Transverse colon (tissue), 4 donors: ENCODE data around the gene ADGRL2. TPM values are rescaled to one million over a fixed set of nuclear protein-coding genes. Genes with fewer than 3 reads are reported as not detected.

Source experiments
- DNase-seq: peaks from one replicate; pipeline ENCODE4 v3.0.0-alpha.2; 2019
- H3K27ac ChIP-seq, 4 donors: fragments of 200-600 bp; sonication (generic); 2 replicates each; pipeline ENCODE4 v1.5.1; 2016 to 2018; ENCODE audit warnings: inconsistent platforms in 4 of 4
- H3K27me3 ChIP-seq: fragments of 200-600 bp; sonication (generic); 2 replicates; pipeline ENCODE4 v1.5.1; 2017; ENCODE audit warnings: inconsistent platforms
- H3K36me3 ChIP-seq, 4 donors: fragments of 200-600 bp; sonication (generic); 2 replicates each; pipeline ENCODE4 v1.5.1; 2017 to 2019; ENCODE audit warnings: inconsistent platforms in 4 of 4
- H3K4me1 ChIP-seq, 4 donors: fragments of 200-600 bp; sonication (generic); 2 replicates each; pipeline ENCODE4 v1.5.1; 2017 to 2020; ENCODE audit warnings: inconsistent platforms in 4 of 4
- H3K4me3 ChIP-seq, 4 donors: fragments of 200-600 bp; sonication (generic); 1 replicate in 1 of 4; 2 replicates in 3 of 4; pipeline versions ENCODE4 v1.5.1 to v1.6.1; 2017 to 2019; ENCODE audit warnings: inconsistent platforms in 4 of 4
- H3K9me3 ChIP-seq, 2 donors: fragments of 200-600 bp; sonication (generic); 2 replicates each; pipeline ENCODE4 v1.5.1; 2017 to 2019; ENCODE audit warnings: inconsistent platforms in 2 of 2
- EP300 ChIP-seq: sonication (generic); formaldehyde crosslinking; IDR thresholded peaks from one replicate; pipeline ENCODE4 v1.6.1; 2017; ENCODE audit warnings: antibody characterized with exemption, low read depth
- POLR2A ChIP-seq: fragments of 450-650 bp; IDR thresholded peaks from one replicate; pipeline ENCODE4 v1.6.1; 2016; ENCODE audit warnings: antibody characterized with exemption, mild to moderate bottlenecking, moderate library complexity
- POLR2AphosphoS5 ChIP-seq, 3 donors: sonication (generic); formaldehyde crosslinking; IDR thresholded peaks; one replicate each; pipeline ENCODE4 v1.6.1; 2016; ENCODE audit warnings: antibody characterized with exemption in 3 of 3
- WGBS, 2 donors: methylation state at CpG; one replicate each; pipeline ENCODE4 v1.1.5; 2018; ENCODE audit warnings: low coverage in 1 of 2; 5-methylcytosine and 5-hydroxymethylcytosine counted together
- in situ Hi-C, 4 donors: fragments of 200-750 bp; cut with MboI; loops; one replicate each; pipeline versions ENCODE4 v1.15.0 to v1.15.1; 2017; ENCODE audit warnings: low sequenced_read_pairs in 3 of 4, low pct_ligation_motif_present in 1 of 4, low pct_unique_long_range_greater_than_20kb in 1 of 4
- intact Hi-C: fragments of 100-400 bp; cut with DNase I; formaldehyde crosslinking; loops from one replicate; pipeline ENCODE4 v1.15.1; 2023; ENCODE audit warnings: low total_unique reads
- total RNA-seq, 4 donors: library from RNA; depleted of rRNA; stranded (reverse); fragments of >200 nt; gene quantifications; one replicate each; pipeline ENCODE4 v1.1.0, GENCODE V29; 2016
- TF ChIP-seq, protein P1 (sequence below), 5 experiments: fragments of 200-600 bp in 3 of 5; fragments of 450-650 bp in 2 of 5; sonication (generic) in 3 of 5; IDR thresholded peaks; 1 replicate in 2 of 5; 2 replicates in 3 of 5; pipeline ENCODE4 v1.5.1; 2016 to 2017; ENCODE audit warnings: antibody characterized with exemption in 5 of 5, inconsistent platforms in 3 of 5, mild to moderate bottlenecking in 2 of 5, moderate library complexity in 1 of 5

The ADGRL2 gene
- total RNA-seq, 4 donors from 2014 or later = 11.5 to 16.5 (median 14.1) TPM

DNA sequence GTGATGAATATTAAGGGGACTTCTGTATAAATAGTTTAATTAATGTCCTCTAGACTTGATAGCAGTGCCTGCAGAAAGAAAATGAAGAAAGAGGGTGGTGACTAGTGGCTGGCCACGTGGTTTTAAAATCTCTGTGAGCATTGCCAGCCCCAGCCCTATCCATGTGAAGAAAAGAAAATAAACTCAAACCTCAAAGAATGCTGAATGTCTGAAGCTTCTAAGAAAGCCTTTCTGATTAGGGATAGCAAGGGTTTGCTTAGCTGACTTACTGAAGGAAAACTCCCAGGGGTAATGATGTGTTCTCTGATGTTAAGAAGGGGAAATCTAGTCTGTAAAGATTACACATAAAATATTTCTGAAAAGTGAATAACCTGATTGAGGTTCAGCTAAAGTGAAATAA, 31.8 kb downstream of the ADGRL2 start:
- 29 to 30% methylated on average over 1 of the region's 1 CpG for WGBS, 2 donors
- no peaks in the 10 kb centered on the region for H3K9me3 ChIP-seq
- intact Hi-C loops = no loop called here
- no peaks in the 10 kb centered on the region for H3K36me3 ChIP-seq
- H3K4me1 ChIP-seq = peaks cover 0 to 21% (median 3%) of the 10 kb centered on the region in 4 donors
- no peaks in the 10 kb centered on the region for H3K27me3 ChIP-seq
- no peak overlapping the region for H3K4me3 ChIP-seq
- TF ChIP-seq, protein P1, sequence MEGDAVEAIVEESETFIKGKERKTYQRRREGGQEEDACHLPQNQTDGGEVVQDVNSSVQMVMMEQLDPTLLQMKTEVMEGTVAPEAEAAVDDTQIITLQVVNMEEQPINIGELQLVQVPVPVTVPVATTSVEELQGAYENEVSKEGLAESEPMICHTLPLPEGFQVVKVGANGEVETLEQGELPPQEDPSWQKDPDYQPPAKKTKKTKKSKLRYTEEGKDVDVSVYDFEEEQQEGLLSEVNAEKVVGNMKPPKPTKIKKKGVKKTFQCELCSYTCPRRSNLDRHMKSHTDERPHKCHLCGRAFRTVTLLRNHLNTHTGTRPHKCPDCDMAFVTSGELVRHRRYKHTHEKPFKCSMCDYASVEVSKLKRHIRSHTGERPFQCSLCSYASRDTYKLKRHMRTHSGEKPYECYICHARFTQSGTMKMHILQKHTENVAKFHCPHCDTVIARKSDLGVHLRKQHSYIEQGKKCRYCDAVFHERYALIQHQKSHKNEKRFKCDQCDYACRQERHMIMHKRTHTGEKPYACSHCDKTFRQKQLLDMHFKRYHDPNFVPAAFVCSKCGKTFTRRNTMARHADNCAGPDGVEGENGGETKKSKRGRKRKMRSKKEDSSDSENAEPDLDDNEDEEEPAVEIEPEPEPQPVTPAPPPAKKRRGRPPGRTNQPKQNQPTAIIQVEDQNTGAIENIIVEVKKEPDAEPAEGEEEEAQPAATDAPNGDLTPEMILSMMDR (IDR thresholded peaks at IDR 0.05) = no peak
- TF ChIP-seq EP300 = no peak
- no peak for TF ChIP-seq POLR2AphosphoS5 (IDR thresholded peaks at IDR 0.05)
- no peak for TF ChIP-seq POLR2A
- no peak for DNase-seq
- in situ Hi-C loops = no loop called here
- H3K27ac ChIP-seq = no peak overlapping the region

DNA sequence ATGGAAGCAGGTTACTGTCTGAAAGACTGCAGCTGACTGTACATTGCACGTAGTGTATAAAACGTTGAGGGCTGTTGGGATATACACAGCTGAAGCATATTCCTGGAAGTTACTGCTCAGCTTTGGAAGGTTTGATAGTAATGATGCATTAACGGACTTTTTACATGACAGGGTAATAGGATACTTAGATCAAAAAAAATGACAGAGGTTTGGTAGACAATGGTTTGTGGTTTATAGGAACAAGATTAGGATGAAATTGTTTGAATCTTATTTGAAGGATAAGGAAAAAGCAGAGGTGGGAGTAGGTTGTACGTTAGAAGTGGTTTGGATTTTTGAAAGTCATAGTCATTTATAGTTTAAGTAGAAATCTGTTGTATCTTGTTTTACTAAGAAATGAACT, 33.0 kb downstream of the ADGRL2 start:
- no peak for DNase-seq
- H3K9me3 ChIP-seq = no peaks in the 10 kb centered on the region
- no peak overlapping the region for H3K4me3 ChIP-seq
- H3K36me3 ChIP-seq = no peaks in the 10 kb centered on the region
- peaks cover 0 to 21% (median 3%) of the 10 kb centered on the region in 4 donors for H3K4me1 ChIP-seq
- no peak overlapping the region for H3K27ac ChIP-seq
- WGBS, 2 donors = 70 to 82% methylated on average over 4 of the region's 4 CpGs
- no peaks in the 10 kb centered on the region for H3K27me3 ChIP-seq
- no peak for TF ChIP-seq POLR2A
- TF ChIP-seq, protein P1 (IDR thresholded peaks at IDR 0.05) = no peak
- no peak for TF ChIP-seq EP300
- TF ChIP-seq POLR2AphosphoS5 (IDR thresholded peaks at IDR 0.05) = no peak
- intact Hi-C loops = no loop called here
- in situ Hi-C loops = no loop called here

DNA sequence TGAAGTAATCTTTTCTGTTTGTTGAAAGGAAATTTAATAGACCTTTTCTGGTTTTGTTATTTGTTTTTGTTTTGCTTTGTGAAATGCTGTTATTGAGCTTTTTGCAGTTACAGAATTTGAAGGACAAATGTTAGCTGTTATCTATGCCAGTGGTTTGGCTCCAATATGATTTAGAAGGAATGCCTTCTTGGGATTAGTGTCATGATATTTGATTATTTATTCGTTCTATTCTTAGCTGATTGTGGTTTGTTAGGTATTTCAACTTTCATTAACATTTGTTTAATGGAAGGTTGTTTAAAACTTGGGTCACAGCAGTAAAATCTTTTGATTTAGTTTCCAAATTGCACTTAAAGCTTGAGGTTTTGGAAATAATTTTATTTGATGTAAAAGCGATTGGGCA, 33.5 kb downstream of the ADGRL2 start:
- no peak overlapping the region for H3K4me3 ChIP-seq
- no peak overlapping the region for H3K27ac ChIP-seq
- no peaks in the 10 kb centered on the region for H3K9me3 ChIP-seq
- no peaks in the 10 kb centered on the region for H3K36me3 ChIP-seq
- in situ Hi-C loops = no loop called here
- DNase-seq = no peak
- no peak for TF ChIP-seq POLR2AphosphoS5 (IDR thresholded peaks at IDR 0.05)
- TF ChIP-seq POLR2A = no peak
- TF ChIP-seq, protein P1 (IDR thresholded peaks at IDR 0.05) = no peak
- no peak for TF ChIP-seq EP300
- WGBS, 2 donors = 56 to 63% methylated on average over 2 of the region's 2 CpGs
- H3K4me1 ChIP-seq = peaks cover 0 to 21% (median 3%) of the 10 kb centered on the region in 4 donors
- H3K27me3 ChIP-seq = no peaks in the 10 kb centered on the region
- intact Hi-C loops = no loop called here

DNA sequence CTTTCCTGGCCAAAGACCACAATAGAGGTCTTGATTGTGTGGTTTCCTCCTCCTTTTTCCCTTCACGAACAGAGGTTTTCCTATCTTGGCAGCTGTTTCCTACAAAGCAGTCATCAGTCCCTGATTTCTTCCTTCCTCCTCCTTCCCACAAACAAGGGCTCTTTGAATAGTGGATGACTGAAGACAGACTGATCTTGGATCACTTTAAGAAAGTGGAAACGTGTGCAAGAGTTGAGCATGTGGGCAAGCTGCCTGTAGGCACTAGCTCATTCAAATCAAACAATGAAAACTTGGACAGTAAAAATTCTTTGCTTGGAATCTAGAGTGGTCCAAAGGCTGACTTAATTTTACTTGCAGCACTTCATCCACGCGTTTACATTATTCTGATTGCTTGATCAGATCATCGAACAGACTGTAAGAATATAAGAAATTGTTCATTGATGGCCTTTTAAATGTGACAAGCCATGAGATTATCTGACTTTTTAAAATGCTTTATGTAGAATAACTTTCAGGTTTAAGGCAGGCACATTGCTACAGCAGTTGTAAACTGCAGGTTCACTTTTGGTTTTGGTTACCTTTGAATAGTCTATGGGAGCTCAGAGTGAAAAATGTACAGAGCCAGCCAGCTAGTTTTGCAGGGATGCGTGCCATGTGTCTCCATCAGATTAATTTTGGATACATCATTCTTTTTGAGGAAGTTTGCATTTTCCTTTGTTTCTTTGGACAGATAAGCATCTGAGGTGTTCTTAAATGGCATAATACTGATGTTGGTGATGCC, 34.4 kb downstream of the ADGRL2 start:
- intact Hi-C loops = no loop called here
- Histone ChIP-seq H3K4me1 (peaks cover 0 to 21% (median 3%) of the 10 kb centered on the region in 4 donors), H3K27me3 (no peaks in the 10 kb centered on the region), H3K36me3 (no peaks in the 10 kb centered on the region), H3K4me3 (no peak overlapping the region), H3K27ac (no peak overlapping the region), H3K9me3 (no peaks in the 10 kb centered on the region)
- DNase-seq = no peak
- in situ Hi-C loops = no loop called here
- TF ChIP-seq POLR2A (no peak), POLR2AphosphoS5 (IDR thresholded peaks at IDR 0.05) (no peak), EP300 (no peak)
- TF ChIP-seq, protein P1 (IDR thresholded peaks at IDR 0.05) = no peak
- 33 to 36% methylated on average over 6 of the region's 6 CpGs for WGBS, 2 donors
